ENCODE data around the gene TRAPPC6A. TPM values are rescaled to one million over a fixed set of nuclear protein-coding genes. Genes with fewer than 3 reads are reported as not detected.

The TRAPPC6A gene
- polyA plus RNA-seq, 1 donor = 50.2 TPM

DNA sequence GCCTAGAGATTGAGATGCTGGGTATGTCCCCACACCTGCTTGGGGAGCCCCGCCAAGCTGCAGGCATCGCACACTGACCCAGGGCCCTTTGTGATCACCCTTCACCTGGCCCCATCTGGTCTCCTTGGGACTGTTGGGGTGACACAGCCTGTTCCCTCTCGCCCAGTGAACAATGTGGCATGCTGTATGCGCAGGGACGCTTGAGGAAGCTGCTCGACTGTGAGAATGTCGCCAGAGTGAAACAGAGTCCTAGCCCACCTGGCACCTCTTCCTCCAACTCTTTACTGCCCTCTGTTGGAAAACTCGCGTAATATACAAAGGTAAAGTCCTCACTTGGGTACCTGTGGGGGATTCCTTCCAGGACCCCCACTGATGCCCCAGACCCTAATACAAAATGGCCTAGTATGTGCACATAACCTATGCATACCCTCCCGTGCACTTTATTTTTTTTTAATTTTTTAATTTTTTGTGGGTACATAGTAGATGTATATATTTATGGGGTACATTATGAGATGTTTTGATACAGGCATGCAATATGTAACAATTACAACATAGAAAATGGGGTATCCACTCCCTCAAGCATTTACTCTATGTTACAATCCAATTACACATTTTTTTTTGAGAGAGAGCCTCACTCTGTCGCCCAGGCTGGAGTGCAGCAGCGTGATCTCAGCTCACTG, 9.5 kb upstream of the TRAPPC6A start:
- Histone ChIP-seq H3K9me3 (ENCODE audit: control insufficient read depth, low read depth, low read length) (no peaks in the 10 kb centered on the region), H3K36me3 (ENCODE audit: control insufficient read depth, insufficient read depth, low read length) (no peaks in the 10 kb centered on the region), H3K27me3 (ENCODE audit: control insufficient read depth, insufficient read depth, low read length) (no peaks in the 10 kb centered on the region), H3K4me3 (ENCODE audit: low read length) (no peak overlapping the region), H3K4me1 (ENCODE audit: control insufficient read depth, insufficient read depth, low read length) (no peaks in the 10 kb centered on the region), H3K27ac (ENCODE audit: low read length) (no peak overlapping the region)
- DNase-seq = no peak
- WGBS (ENCODE audit: insufficient coverage, low lambda C conversion rate) = no CpG with 5 or more reads among the region's 12 CpGs

DNA sequence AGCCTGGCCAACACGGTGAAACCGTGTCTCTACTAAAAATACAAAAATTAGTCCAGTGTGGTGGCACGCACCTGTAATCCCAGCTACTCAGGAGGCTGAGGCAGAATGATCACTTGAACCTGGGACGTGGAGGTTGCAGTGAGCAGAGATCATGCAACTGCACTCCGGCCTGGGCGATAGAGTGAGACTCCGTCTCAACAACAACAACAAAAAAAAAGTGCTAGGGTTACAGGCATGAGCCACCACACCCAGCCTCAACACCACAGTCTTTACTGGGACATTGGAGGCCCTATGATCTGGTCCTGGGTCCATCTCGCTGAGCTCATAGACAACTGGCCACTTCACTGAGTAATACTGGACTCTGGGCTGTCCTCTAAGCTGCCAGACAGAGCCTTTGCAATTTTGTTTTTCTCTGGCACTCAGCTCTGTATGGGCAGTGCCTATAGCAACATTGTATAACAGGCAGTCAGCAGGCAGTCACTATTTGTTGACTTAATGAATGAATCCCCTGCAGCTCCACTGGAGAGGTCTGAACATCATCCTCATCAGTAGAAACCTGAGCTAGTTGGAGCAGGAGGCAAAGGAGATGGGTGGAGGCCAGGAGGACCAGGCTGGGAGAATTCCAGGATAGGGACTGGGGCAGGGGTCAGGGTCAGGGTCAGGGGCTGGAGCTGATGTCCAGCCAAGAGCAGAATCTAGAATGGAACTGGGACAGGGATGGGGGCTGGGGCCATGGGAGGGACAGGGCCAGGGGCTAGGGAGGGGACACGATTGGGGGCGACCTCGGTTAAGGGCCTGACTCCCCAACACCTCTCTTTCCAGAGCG, 8.7 kb upstream of the TRAPPC6A start:
- WGBS (ENCODE audit: insufficient coverage, low lambda C conversion rate) = no CpG with 5 or more reads among the region's 12 CpGs
- no peak for DNase-seq
- H3K27me3 ChIP-seq (ENCODE audit: control insufficient read depth, insufficient read depth, low read length) = no peaks in the 10 kb centered on the region
- no peaks in the 10 kb centered on the region for H3K36me3 ChIP-seq (ENCODE audit: control insufficient read depth, insufficient read depth, low read length)
- no peaks in the 10 kb centered on the region for H3K9me3 ChIP-seq (ENCODE audit: control insufficient read depth, low read depth, low read length)
- H3K27ac ChIP-seq (ENCODE audit: low read length) = no peak overlapping the region
- no peak overlapping the region for H3K4me3 ChIP-seq (ENCODE audit: low read length)
- H3K4me1 ChIP-seq (ENCODE audit: control insufficient read depth, insufficient read depth, low read length) = no peaks in the 10 kb centered on the region

DNA sequence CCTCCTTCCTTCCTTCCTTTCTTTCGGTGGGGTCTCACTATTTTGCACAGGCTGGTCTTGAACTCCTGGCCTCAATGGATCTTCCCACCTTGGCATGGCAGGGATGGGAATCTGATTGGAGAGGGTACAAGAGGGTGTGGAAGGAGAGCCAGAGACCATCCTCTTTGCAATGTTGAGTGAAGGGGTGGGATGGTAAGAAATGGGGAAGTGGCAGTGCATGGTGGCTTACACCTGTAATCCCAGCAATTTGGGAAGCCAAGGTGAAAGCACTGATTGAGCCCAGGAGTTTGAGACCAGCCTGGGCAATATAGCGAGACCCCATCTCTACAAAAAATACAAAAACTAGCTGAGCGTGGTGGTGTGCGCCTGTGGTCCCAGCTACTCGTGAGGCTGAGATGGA, 6.1 kb upstream of the TRAPPC6A start:
- H3K4me3 ChIP-seq (ENCODE audit: low read length) = no peak overlapping the region
- H3K27me3 ChIP-seq (ENCODE audit: control insufficient read depth, insufficient read depth, low read length) = no peaks in the 10 kb centered on the region
- H3K4me1 ChIP-seq (ENCODE audit: control insufficient read depth, insufficient read depth, low read length) = peaks cover 8% of the 10 kb centered on the region
- no CpG with 5 or more reads among the region's 5 CpGs for WGBS (ENCODE audit: insufficient coverage, low lambda C conversion rate)
- peaks cover 6% of the 10 kb centered on the region for H3K36me3 ChIP-seq (ENCODE audit: control insufficient read depth, insufficient read depth, low read length)
- no peak for DNase-seq
- no peaks in the 10 kb centered on the region for H3K9me3 ChIP-seq (ENCODE audit: control insufficient read depth, low read depth, low read length)
- no peak overlapping the region for H3K27ac ChIP-seq (ENCODE audit: low read length)

DNA sequence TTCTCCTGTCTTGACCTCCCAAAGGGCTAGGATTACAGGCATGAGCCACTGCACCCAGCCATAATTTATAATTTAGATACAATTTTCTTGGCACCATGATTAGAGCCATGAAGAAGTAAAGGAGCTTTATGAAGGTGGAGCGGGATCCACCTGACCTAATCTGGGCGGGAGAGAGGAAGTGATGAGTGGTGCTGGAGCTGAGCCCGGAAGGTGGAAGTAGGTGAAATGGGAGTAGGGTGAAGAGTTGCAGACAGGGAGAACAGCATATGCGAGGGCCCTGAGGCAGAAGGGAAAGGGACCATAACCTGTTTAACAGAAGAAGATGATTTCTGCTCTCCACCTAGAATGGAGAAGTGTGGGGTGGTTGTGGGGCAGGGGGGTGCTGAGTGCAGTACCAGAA, 4.7 kb upstream of the TRAPPC6A start:
- Histone ChIP-seq H3K4me1 (ENCODE audit: control insufficient read depth, insufficient read depth, low read length) (peaks cover 8% of the 10 kb centered on the region), H3K27ac (ENCODE audit: low read length) (no peak overlapping the region), H3K9me3 (ENCODE audit: control insufficient read depth, low read depth, low read length) (no peaks in the 10 kb centered on the region), H3K27me3 (ENCODE audit: control insufficient read depth, insufficient read depth, low read length) (no peaks in the 10 kb centered on the region), H3K36me3 (ENCODE audit: control insufficient read depth, insufficient read depth, low read length) (peaks cover 6% of the 10 kb centered on the region), H3K4me3 (ENCODE audit: low read length) (no peak overlapping the region)
- WGBS (ENCODE audit: insufficient coverage, low lambda C conversion rate) = 100% methylated on average over 1 of the region's 4 CpGs
- DNase-seq = no peak

DNA sequence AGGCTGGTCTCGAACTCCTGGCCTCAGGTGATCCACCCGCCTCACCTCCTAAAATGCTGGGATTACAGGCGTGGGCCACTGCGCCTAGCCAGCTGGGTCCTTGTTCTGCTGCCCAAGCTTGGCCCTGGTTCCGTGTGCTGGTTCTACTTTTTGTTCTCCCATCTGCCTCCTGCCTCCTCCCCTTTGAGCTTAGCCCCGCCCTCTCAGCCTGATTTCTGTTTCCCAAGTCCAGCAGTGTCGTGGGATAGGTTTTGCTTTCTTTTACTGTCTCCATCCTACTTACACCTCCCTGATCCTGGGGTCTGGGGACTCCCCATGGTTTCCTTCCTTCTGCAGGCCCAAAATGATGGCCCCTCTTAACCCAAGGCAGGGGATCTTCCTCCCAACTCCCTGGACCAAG, 2.9 kb upstream of the TRAPPC6A start:
- no peaks in the 10 kb centered on the region for H3K27me3 ChIP-seq (ENCODE audit: control insufficient read depth, insufficient read depth, low read length)
- H3K27ac ChIP-seq (ENCODE audit: low read length) = no peak overlapping the region
- H3K4me3 ChIP-seq (ENCODE audit: low read length) = no peak overlapping the region
- no CpG with 5 or more reads among the region's 7 CpGs for WGBS (ENCODE audit: insufficient coverage, low lambda C conversion rate)
- H3K4me1 ChIP-seq (ENCODE audit: control insufficient read depth, insufficient read depth, low read length) = peaks cover 11% of the 10 kb centered on the region
- H3K36me3 ChIP-seq (ENCODE audit: control insufficient read depth, insufficient read depth, low read length) = peaks cover 6% of the 10 kb centered on the region
- DNase-seq = no peak
- no peaks in the 10 kb centered on the region for H3K9me3 ChIP-seq (ENCODE audit: control insufficient read depth, low read depth, low read length)

DNA sequence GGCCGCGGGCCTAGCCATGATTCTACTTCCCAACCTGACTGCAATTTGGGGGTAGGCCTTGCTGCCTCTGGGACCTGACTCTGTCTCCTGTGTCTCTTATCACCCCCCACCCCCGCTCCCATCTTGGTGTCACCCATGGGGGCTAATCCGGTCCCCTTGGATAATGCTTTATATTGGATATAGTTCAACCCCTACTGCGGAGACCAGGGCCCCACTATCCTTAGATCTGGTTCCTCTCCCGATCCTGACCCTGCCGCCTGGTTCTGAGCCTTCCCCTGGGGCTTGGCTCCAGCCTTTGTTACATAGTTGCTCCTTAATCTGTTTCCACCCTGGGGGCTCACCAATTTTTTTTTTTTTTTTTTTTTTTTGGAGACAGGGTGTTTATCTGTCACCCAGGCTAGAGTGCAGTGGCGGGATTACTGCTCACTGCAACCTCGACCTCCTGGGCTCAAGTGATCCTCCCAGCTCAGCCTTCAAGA, 1.9 kb upstream of the TRAPPC6A start:
- Histone ChIP-seq H3K4me3 (ENCODE audit: low read length) (peak overlapping the region; percentile 51), H3K4me1 (ENCODE audit: control insufficient read depth, insufficient read depth, low read length) (peaks cover 11% of the 10 kb centered on the region), H3K27me3 (ENCODE audit: control insufficient read depth, insufficient read depth, low read length) (no peaks in the 10 kb centered on the region), H3K9me3 (ENCODE audit: control insufficient read depth, low read depth, low read length) (no peaks in the 10 kb centered on the region), H3K27ac (ENCODE audit: low read length) (no peak overlapping the region), H3K36me3 (ENCODE audit: control insufficient read depth, insufficient read depth, low read length) (peaks cover 6% of the 10 kb centered on the region)
- WGBS (ENCODE audit: insufficient coverage, low lambda C conversion rate) = no CpG with 5 or more reads among the region's 9 CpGs
- no peak for DNase-seq

DNA sequence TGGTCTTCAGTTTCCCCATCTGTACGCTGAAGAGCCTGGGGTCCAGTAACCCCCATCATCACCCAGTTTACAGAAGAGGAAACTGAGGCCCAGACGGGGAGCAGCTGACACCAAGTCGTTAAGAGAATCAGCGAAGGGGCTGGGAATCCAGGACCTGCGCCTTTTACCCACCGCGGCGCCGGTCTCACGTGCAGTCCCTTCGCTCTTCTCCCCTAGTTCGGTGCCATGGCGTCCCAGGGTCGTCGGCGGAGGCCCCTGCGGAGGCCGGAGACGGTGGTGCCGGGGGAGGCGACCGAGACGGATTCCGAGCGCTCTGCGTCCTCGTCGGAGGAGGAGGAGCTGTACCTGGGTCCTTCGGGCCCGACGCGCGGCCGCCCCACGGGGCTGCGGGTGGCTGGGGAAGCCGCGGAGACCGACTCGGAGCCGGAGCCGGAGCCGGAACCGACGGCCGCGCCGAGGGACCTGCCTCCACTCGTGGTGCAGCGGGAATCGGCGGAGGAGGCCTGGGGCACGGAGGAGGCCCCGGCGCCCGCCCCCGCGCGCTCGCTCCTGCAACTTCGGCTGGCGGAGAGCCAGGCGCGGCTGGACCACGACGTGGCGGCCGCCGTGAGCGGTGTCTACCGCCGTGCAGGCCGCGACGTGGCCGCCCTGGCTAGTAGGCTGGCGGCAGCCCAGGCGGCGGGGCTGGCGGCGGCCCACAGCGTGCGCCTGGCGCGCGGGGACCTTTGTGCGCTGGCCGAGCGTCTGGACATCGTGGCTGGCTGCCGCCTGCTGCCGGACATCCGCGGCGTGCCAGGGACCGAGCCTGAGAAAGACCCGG, 1.2 kb upstream of the TRAPPC6A start:
- Histone ChIP-seq H3K9me3 (ENCODE audit: control insufficient read depth, low read depth, low read length) (no peaks in the 10 kb centered on the region), H3K27me3 (ENCODE audit: control insufficient read depth, insufficient read depth, low read length) (no peaks in the 10 kb centered on the region), H3K36me3 (ENCODE audit: control insufficient read depth, insufficient read depth, low read length) (peaks cover 6% of the 10 kb centered on the region), H3K4me1 (ENCODE audit: control insufficient read depth, insufficient read depth, low read length) (peaks cover 11% of the 10 kb centered on the region), H3K27ac (ENCODE audit: low read length) (peak overlapping the region; percentile 95), H3K4me3 (ENCODE audit: low read length) (peak overlapping the region; percentile 96)
- no CpG with 5 or more reads among the region's 97 CpGs for WGBS (ENCODE audit: insufficient coverage, low lambda C conversion rate)
- DNase-seq = peak; percentile 21 to 62

DNA sequence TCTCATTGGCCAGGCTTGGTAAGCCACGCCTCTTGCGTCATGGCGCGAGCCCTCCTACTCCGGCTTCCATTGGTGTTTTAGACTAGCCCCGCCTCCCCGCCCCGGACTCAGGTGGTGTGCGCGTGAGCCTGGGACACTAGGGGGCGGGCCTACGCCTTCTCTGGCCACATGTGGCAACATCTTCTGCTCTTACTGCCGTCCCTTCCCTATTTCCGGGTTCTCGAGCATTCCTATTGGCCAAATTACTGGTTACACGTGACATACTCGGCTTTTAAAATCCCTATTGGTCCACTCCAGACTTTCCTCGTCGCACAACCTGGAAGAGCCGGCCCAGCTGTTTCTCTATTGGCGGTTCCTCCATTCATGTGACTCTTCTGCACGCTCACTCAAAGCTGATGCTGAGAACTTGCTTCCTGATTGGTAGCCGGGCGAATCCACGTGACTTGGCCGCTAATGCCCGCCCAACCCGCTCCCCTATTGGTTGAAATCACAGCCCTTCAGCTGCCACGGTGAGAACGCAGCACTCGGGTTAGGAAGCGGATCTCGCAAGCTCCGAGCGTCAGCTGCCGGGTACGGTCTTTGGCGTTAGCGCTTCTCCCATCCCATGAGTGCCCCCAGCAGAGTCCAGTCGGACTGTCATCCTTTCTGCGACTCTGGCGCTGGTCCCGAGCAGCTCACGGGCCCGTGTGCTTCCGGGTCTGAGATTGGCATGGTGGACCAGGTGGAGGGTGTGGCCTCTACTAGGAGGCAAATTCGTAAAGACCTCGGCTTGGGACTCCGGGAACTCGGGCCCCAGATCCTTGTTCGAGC, 430 bp upstream of the TRAPPC6A start, which contains the start of gene BLOC1S3:
Gene BLOC1S3, plus strand, starts transcription at position 523 of the 810 bp plus-strand sequence. CDS start 513 bp downstream, outside the sequence.
- no peaks in the 10 kb centered on the region for H3K27me3 ChIP-seq (ENCODE audit: control insufficient read depth, insufficient read depth, low read length)
- H3K4me1 ChIP-seq (ENCODE audit: control insufficient read depth, insufficient read depth, low read length) = peaks cover 11% of the 10 kb centered on the region
- H3K9me3 ChIP-seq (ENCODE audit: control insufficient read depth, low read depth, low read length) = no peaks in the 10 kb centered on the region
- WGBS (ENCODE audit: insufficient coverage, low lambda C conversion rate) = 10% methylated on average over 2 of the region's 51 CpGs
- H3K4me3 ChIP-seq (ENCODE audit: low read length) = peak within 1 kb of the TSS; percentile 96
- peak within 1 kb of the TSS; percentile 95 for H3K27ac ChIP-seq (ENCODE audit: low read length)
- DNase-seq = peak; percentile 100
- peaks cover 6% of the 10 kb centered on the region for H3K36me3 ChIP-seq (ENCODE audit: control insufficient read depth, insufficient read depth, low read length)

DNA sequence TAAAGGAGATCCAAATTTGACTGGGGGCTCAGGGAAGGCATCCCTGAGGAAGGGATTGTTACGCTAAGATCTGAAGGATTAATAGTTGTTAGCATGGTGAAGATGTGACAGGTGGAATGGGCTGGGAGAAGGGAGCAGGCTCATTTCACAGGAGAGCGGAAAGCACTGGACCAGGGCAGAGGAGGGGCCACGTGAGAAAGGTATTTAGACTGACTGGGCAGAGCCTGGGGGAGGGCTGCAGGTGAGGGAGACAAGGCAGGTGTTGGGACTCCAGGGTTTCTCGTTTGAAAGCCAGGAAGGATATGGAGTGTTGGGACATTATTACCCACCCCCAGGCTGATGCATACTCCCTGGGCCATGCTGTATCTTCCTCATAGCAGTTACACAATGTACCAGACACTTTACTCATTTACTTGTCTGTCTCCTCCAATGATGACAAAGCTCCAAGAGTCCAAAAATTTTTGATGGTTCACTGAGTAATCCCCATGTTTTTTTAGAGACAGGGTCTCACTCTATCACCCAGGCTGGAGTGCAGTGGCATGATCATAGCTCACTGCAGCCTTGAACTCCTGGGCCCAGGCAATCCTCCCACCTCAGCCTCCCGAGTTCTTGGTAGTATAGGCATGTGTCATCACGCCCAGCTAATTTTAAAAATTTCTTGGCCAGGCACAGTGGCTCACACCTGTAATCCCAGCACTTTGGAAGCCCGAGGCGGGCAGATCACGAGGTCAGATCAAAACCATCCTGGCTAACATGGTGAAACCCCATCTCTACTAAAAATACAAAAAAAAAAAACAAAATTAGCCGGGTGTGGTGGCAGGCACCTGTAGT, 2.3 kb downstream of the TRAPPC6A start:
- Histone ChIP-seq H3K4me3 (ENCODE audit: low read length) (no peak overlapping the region), H3K27ac (ENCODE audit: low read length) (no peak overlapping the region), H3K27me3 (ENCODE audit: control insufficient read depth, insufficient read depth, low read length) (no peaks in the 10 kb centered on the region), H3K36me3 (ENCODE audit: control insufficient read depth, insufficient read depth, low read length) (no peaks in the 10 kb centered on the region), H3K4me1 (ENCODE audit: control insufficient read depth, insufficient read depth, low read length) (peaks cover 7% of the 10 kb centered on the region), H3K9me3 (ENCODE audit: control insufficient read depth, low read depth, low read length) (no peaks in the 10 kb centered on the region)
- 100% methylated on average over 2 of the region's 10 CpGs for WGBS (ENCODE audit: insufficient coverage, low lambda C conversion rate)
- no peak for DNase-seq
